ENCODE measurements around the gene JAZF1.

The JAZF1 gene

DNA sequence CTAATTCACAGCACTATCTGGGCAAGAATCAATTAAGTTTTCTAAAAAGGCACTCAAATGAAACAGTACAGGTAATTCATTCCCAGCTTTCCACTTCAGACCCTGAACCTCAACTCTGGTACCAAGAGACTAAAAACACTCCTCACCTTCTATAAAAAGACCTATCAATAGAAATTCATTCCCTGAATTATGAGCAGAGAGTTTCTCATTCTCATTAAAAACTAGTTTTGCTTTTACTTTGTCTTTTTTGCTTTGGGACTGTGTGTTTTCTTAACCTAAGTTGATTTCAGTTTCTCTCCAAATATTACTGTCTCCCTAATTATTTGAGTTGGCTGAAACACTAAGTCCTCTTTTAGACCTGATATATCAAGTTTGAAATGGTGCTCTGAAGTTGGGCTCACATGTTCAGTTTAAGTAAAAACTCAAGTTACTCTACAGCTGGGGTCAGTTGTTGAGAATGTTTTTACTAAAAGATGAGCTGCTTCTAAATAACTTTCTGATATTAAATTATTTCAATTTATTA is 189.5 kb downstream of the JAZF1 start:
- TF ChIP-seq, protein P1, sequence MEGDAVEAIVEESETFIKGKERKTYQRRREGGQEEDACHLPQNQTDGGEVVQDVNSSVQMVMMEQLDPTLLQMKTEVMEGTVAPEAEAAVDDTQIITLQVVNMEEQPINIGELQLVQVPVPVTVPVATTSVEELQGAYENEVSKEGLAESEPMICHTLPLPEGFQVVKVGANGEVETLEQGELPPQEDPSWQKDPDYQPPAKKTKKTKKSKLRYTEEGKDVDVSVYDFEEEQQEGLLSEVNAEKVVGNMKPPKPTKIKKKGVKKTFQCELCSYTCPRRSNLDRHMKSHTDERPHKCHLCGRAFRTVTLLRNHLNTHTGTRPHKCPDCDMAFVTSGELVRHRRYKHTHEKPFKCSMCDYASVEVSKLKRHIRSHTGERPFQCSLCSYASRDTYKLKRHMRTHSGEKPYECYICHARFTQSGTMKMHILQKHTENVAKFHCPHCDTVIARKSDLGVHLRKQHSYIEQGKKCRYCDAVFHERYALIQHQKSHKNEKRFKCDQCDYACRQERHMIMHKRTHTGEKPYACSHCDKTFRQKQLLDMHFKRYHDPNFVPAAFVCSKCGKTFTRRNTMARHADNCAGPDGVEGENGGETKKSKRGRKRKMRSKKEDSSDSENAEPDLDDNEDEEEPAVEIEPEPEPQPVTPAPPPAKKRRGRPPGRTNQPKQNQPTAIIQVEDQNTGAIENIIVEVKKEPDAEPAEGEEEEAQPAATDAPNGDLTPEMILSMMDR (IDR thresholded peaks at IDR 0.05; ENCODE audit: insufficient read depth, low read length): no peak
- TF ChIP-seq GABPA (IDR thresholded peaks at IDR 0.05; ENCODE audit: low read depth): no peak
- no peak for TF ChIP-seq POLR2AphosphoS5 (IDR thresholded peaks at IDR 0.05; ENCODE audit: low read depth)
- TF ChIP-seq, protein P2, sequence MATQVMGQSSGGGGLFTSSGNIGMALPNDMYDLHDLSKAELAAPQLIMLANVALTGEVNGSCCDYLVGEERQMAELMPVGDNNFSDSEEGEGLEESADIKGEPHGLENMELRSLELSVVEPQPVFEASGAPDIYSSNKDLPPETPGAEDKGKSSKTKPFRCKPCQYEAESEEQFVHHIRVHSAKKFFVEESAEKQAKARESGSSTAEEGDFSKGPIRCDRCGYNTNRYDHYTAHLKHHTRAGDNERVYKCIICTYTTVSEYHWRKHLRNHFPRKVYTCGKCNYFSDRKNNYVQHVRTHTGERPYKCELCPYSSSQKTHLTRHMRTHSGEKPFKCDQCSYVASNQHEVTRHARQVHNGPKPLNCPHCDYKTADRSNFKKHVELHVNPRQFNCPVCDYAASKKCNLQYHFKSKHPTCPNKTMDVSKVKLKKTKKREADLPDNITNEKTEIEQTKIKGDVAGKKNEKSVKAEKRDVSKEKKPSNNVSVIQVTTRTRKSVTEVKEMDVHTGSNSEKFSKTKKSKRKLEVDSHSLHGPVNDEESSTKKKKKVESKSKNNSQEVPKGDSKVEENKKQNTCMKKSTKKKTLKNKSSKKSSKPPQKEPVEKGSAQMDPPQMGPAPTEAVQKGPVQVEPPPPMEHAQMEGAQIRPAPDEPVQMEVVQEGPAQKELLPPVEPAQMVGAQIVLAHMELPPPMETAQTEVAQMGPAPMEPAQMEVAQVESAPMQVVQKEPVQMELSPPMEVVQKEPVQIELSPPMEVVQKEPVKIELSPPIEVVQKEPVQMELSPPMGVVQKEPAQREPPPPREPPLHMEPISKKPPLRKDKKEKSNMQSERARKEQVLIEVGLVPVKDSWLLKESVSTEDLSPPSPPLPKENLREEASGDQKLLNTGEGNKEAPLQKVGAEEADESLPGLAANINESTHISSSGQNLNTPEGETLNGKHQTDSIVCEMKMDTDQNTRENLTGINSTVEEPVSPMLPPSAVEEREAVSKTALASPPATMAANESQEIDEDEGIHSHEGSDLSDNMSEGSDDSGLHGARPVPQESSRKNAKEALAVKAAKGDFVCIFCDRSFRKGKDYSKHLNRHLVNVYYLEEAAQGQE (IDR thresholded peaks at IDR 0.05; ENCODE audit: insufficient replicate concordance, low read depth): no peak
- no peak for TF ChIP-seq SPI1 (IDR thresholded peaks at IDR 0.05; ENCODE audit: borderline replicate concordance, low read depth)
- H3K27ac ChIP-seq (replicated peaks): no peak overlapping the region

GRCh38 chr7:27976531-27976930 is 204.1 kb downstream of the JAZF1 start:
- H3K27me3 ChIP-seq (ENCODE audit: insufficient read depth, poor library complexity, severe bottlenecking): no peaks in the 10 kb centered on the region
- no peak overlapping the region for H3K27ac ChIP-seq (replicated peaks)
- no peak for TF ChIP-seq GABPA (IDR thresholded peaks at IDR 0.05; ENCODE audit: low read depth)
- H3K4me3 ChIP-seq (replicated peaks; ENCODE audit: insufficient read depth, low read length): no peak overlapping the region
- DNase-seq (ENCODE audit: low read depth in 1 of 2, low spot score in 1 of 2): no peak

More for the DNA sequence above, 189.5 kb downstream of the JAZF1 start:
- DNase-seq (ENCODE audit: low read depth in 1 of 2, low spot score in 1 of 2): no peak
- H3K4me3 ChIP-seq (replicated peaks; ENCODE audit: insufficient read depth, low read length): no peak overlapping the region
- no peaks in the 10 kb centered on the region for H3K27me3 ChIP-seq (ENCODE audit: insufficient read depth, poor library complexity, severe bottlenecking)

DNA sequence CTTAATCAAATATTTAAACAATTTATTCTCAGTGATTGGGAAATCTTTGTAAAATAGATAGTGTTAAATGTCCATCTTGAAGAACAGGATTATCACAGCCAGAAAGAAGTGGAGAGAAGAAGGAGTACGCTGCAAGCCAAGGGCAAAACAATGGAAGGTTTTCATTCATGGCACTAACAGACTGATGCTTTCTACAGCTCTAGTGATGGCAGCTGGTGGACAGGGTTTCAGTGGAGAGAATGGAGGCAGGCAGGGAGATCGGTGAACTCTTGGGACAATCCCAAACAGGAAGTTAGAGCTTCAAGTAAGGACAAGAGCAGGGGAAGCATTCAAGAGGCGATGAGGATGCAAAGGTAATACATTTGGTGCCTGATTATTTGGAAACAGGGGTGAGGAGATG is 207.0 kb downstream of the JAZF1 start:
- TF ChIP-seq GABPA (IDR thresholded peaks at IDR 0.05; ENCODE audit: low read depth): no peak
- TF ChIP-seq, protein P1 (IDR thresholded peaks at IDR 0.05; ENCODE audit: insufficient read depth, low read length): no peak
- TF ChIP-seq POLR2AphosphoS5 (IDR thresholded peaks at IDR 0.05; ENCODE audit: low read depth): no peak
- TF ChIP-seq, protein P2 (IDR thresholded peaks at IDR 0.05; ENCODE audit: insufficient replicate concordance, low read depth): no peak
- no peak for TF ChIP-seq SPI1 (IDR thresholded peaks at IDR 0.05; ENCODE audit: borderline replicate concordance, low read depth)
- Histone ChIP-seq H3K27me3 (ENCODE audit: insufficient read depth, poor library complexity, severe bottlenecking) (no peaks in the 10 kb centered on the region), H3K27ac (replicated peaks) (no peak overlapping the region), H3K4me3 (replicated peaks; ENCODE audit: insufficient read depth, low read length) (no peak overlapping the region)
- no peak for DNase-seq (ENCODE audit: low read depth in 1 of 2, low spot score in 1 of 2)

GRCh38 chr7:27972276-27972675 is 208.3 kb downstream of the JAZF1 start:
- H3K27ac ChIP-seq (replicated peaks): no peak overlapping the region
- H3K4me3 ChIP-seq (replicated peaks; ENCODE audit: insufficient read depth, low read length): no peak overlapping the region
- H3K27me3 ChIP-seq (ENCODE audit: insufficient read depth, poor library complexity, severe bottlenecking): no peaks in the 10 kb centered on the region
- TF ChIP-seq POLR2AphosphoS5 (IDR thresholded peaks at IDR 0.05; ENCODE audit: low read depth) (no peak), SPI1 (IDR thresholded peaks at IDR 0.05; ENCODE audit: borderline replicate concordance, low read depth) (no peak), GABPA (IDR thresholded peaks at IDR 0.05; ENCODE audit: low read depth) (no peak)
- TF ChIP-seq, protein P2 (IDR thresholded peaks at IDR 0.05; ENCODE audit: insufficient replicate concordance, low read depth): no peak
- TF ChIP-seq, protein P1 (IDR thresholded peaks at IDR 0.05; ENCODE audit: insufficient read depth, low read length): no peak
- DNase-seq (ENCODE audit: low read depth in 1 of 2, low spot score in 1 of 2): no peak

Data from HL-60 (cell line).